ENCODE results near the gene GNAZ.
A peak's percentile ranks its signal among the peaks of the same experiment; 100 is the strongest.

Gene GNAZ

GRCh38 chr22:23138584-23139435 is 68.5 kb downstream of the GNAZ start:
- TF ChIP-seq, protein P1, sequence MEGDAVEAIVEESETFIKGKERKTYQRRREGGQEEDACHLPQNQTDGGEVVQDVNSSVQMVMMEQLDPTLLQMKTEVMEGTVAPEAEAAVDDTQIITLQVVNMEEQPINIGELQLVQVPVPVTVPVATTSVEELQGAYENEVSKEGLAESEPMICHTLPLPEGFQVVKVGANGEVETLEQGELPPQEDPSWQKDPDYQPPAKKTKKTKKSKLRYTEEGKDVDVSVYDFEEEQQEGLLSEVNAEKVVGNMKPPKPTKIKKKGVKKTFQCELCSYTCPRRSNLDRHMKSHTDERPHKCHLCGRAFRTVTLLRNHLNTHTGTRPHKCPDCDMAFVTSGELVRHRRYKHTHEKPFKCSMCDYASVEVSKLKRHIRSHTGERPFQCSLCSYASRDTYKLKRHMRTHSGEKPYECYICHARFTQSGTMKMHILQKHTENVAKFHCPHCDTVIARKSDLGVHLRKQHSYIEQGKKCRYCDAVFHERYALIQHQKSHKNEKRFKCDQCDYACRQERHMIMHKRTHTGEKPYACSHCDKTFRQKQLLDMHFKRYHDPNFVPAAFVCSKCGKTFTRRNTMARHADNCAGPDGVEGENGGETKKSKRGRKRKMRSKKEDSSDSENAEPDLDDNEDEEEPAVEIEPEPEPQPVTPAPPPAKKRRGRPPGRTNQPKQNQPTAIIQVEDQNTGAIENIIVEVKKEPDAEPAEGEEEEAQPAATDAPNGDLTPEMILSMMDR (IDR thresholded peaks at IDR 0.05; ENCODE audit: insufficient read depth, low read length, poor library complexity, severe bottlenecking), result no peak
- TF ChIP-seq EZH2phosphoT487 (conservative IDR thresholded peaks at IDR 0.05; ENCODE audit: low read length), result no peak
- no peaks in the 10 kb centered on the region for H3F3A ChIP-seq (ENCODE audit: insufficient read depth)
- no peak overlapping the region for H2AFZ ChIP-seq (ENCODE audit: low read depth, low read length, severe bottlenecking)

DNA sequence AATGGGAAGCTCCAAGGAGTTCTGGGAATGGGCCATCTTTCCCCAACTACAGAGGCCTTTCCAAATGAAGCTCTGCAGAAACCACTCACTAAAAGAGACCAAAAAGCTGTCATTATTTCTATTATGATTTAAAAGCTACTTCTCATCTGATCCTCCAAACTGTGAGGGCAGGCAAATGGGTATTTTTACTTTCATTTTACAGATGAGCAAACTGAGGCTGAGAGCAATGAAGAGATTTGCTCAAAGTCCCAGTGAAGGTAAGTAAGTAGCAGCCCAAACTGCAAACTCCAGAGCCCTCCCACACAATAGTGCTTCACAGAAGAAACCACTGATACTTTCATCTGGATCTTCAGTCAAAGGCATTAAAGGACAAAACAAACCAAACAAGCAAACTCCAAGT is 70.1 kb downstream of the GNAZ start:
- H3K36me3 ChIP-seq (ENCODE audit: low read length), result no peaks in the 10 kb centered on the region
- H3K79me2 ChIP-seq (ENCODE audit: insufficient read depth, low read length), result no peaks in the 10 kb centered on the region
- H3K27me3 ChIP-seq (ENCODE audit: low read length), result no peaks in the 10 kb centered on the region
- H4K20me1 ChIP-seq (ENCODE audit: low read depth, low read length), result no peaks in the 10 kb centered on the region
- no peak overlapping the region for H3K27ac ChIP-seq (ENCODE audit: low read depth, low read length)
- H3F3A ChIP-seq (ENCODE audit: insufficient read depth), result no peaks in the 10 kb centered on the region
- TF ChIP-seq EZH2phosphoT487 (conservative IDR thresholded peaks at IDR 0.05; ENCODE audit: low read length), result no peak
- TF ChIP-seq, protein P1 (IDR thresholded peaks at IDR 0.05; ENCODE audit: insufficient read depth, low read length, poor library complexity, severe bottlenecking), result no peak
- no peaks in the 10 kb centered on the region for H3K9me2 ChIP-seq (replicated peaks; ENCODE audit: insufficient read depth, low read length)
- no peaks in the 10 kb centered on the region for H3K9me3 ChIP-seq (ENCODE audit: insufficient read depth, low read length)
- no peak overlapping the region for H3K4me2 ChIP-seq (ENCODE audit: low read depth, low read length, poor library complexity, severe bottlenecking)
- H2AFZ ChIP-seq (ENCODE audit: low read depth, low read length, severe bottlenecking), result no peak overlapping the region
- H3K9ac ChIP-seq (ENCODE audit: low read length), result no peak overlapping the region
- H3K4me3 ChIP-seq (ENCODE audit: insufficient read depth, low read length, poor library complexity, severe bottlenecking), result no peak overlapping the region

More at GRCh38 chr22:23138584-23139435, 68.5 kb downstream of the GNAZ start:
- 0 out of 2 replicates have a peak overlapping the region, but pooled peaks have one; percentile 22 for H3K27ac ChIP-seq (ENCODE audit: low read depth, low read length)
- no peaks in the 10 kb centered on the region for H3K9me2 ChIP-seq (replicated peaks; ENCODE audit: insufficient read depth, low read length)
- no peak overlapping the region for H3K4me2 ChIP-seq (ENCODE audit: low read depth, low read length, poor library complexity, severe bottlenecking)
- no peaks in the 10 kb centered on the region for H3K79me2 ChIP-seq (ENCODE audit: insufficient read depth, low read length)
- H3K9me3 ChIP-seq (ENCODE audit: insufficient read depth, low read length), result no peaks in the 10 kb centered on the region
- no peak overlapping the region for H3K9ac ChIP-seq (ENCODE audit: low read length)
- H4K20me1 ChIP-seq (ENCODE audit: low read depth, low read length), result no peaks in the 10 kb centered on the region
- H3K4me3 ChIP-seq (ENCODE audit: insufficient read depth, low read length, poor library complexity, severe bottlenecking), result no peak overlapping the region
- H3K36me3 ChIP-seq (ENCODE audit: low read length), result no peaks in the 10 kb centered on the region
- no peaks in the 10 kb centered on the region for H3K27me3 ChIP-seq (ENCODE audit: low read length)

- Histone ChIP-seq H2AFZ (ENCODE audit: low read depth, low read length, severe bottlenecking) (no peak overlapping the region), H3K27me3 (ENCODE audit: low read length) (no peaks in the 10 kb centered on the region), H3K9ac (ENCODE audit: low read length) (no peak overlapping the region), H3K9me2 (replicated peaks; ENCODE audit: insufficient read depth, low read length) (no peaks in the 10 kb centered on the region), H3F3A (ENCODE audit: insufficient read depth) (no peaks in the 10 kb centered on the region), H3K79me2 (ENCODE audit: insufficient read depth, low read length) (no peaks in the 10 kb centered on the region), H3K4me2 (ENCODE audit: low read depth, low read length, poor library complexity, severe bottlenecking) (no peak overlapping the region), H4K20me1 (ENCODE audit: low read depth, low read length) (no peaks in the 10 kb centered on the region), H3K27ac (ENCODE audit: low read depth, low read length) (no peak overlapping the region), H3K36me3 (ENCODE audit: low read length) (no peaks in the 10 kb centered on the region), H3K4me3 (ENCODE audit: insufficient read depth, low read length, poor library complexity, severe bottlenecking) (no peak overlapping the region), H3K9me3 (ENCODE audit: insufficient read depth, low read length) (no peaks in the 10 kb centered on the region)
- TF ChIP-seq, protein P1 (IDR thresholded peaks at IDR 0.05; ENCODE audit: insufficient read depth, low read length, poor library complexity, severe bottlenecking), result no peak
- TF ChIP-seq EZH2phosphoT487 (conservative IDR thresholded peaks at IDR 0.05; ENCODE audit: low read length), result no peak
Observed at GRCh38 chr22:23142546-23143105, 72.3 kb downstream of the GNAZ start.

All from SU-DHL-6 (cell line).